DOHH2 (cell line): ENCODE measurements around the gene PGBD5.

Experiments used
- H3F3A ChIP-seq: fragments of 200-600 bp; sonication (generic), shearing (Covaris generic); 2 replicates; pipeline ENCODE4 v1.6.0; 2016; ENCODE audit warnings: antibody characterized with exemption, mild to moderate bottlenecking; ENCODE audit not compliant: control insufficient read depth, insufficient read depth
- H3K27ac ChIP-seq: fragments of 200-600 bp; sonication (generic); 2 replicates; pipeline ENCODE4 v1.5.1; 2014; ENCODE audit warnings: low read depth, mild to moderate bottlenecking, low read length, moderate library complexity
- H3K27me3 ChIP-seq: fragments of 200-600 bp; sonication (generic); 2 replicates; pipeline ENCODE4 v1.6.1; 2014; ENCODE audit warnings: mild to moderate bottlenecking, low read length, mixed read lengths; ENCODE audit not compliant: control insufficient read depth
- H3K36me3 ChIP-seq: fragments of 200-600 bp; sonication (generic); 2 replicates; pipeline ENCODE4 v1.6.1; 2014; ENCODE audit warnings: mild to moderate bottlenecking, low read length, moderate library complexity, mixed read lengths; ENCODE audit not compliant: control insufficient read depth
- H3K4me1 ChIP-seq: fragments of 200-600 bp; sonication (generic); 2 replicates; pipeline ENCODE4 v1.6.1; 2014; ENCODE audit warnings: mild to moderate bottlenecking, low read length, mixed read lengths; ENCODE audit not compliant: control insufficient read depth
- H3K4me2 ChIP-seq: fragments of 200-600 bp; sonication (generic); 2 replicates; pipeline ENCODE4 v1.6.0; 2014; ENCODE audit warnings: mild to moderate bottlenecking, low read length, moderate library complexity
- H3K4me3 ChIP-seq: fragments of 200-600 bp; sonication (generic); 2 replicates; pipeline ENCODE4 v1.5.1; 2014; ENCODE audit warnings: mild to moderate bottlenecking, low read length, mixed read lengths
- H3K79me2 ChIP-seq: fragments of 200-600 bp; sonication (generic); 2 replicates; pipeline ENCODE4 v1.6.1; 2014; ENCODE audit warnings: mild to moderate bottlenecking, low read length, mixed read lengths; ENCODE audit not compliant: control insufficient read depth
- H3K9me2 ChIP-seq: fragments of 200-600 bp; sonication (generic); replicated peaks from 2 replicates; pipeline ENCODE4 v1.6.1; 2014; ENCODE audit warnings: mild to moderate bottlenecking, low read length, mixed read lengths; ENCODE audit not compliant: control insufficient read depth
- H3K9me3 ChIP-seq: fragments of 200-600 bp; sonication (generic); 2 replicates; pipeline ENCODE4 v1.6.1; 2014; ENCODE audit warnings: antibody characterized with exemption, low read length, mixed read lengths; ENCODE audit not compliant: control insufficient read depth, insufficient read depth
- H4K20me1 ChIP-seq: fragments of 200-600 bp; sonication (generic); 2 replicates; pipeline ENCODE4 v1.6.0; 2014; ENCODE audit warnings: low read depth, mild to moderate bottlenecking, antibody characterized with exemption, low read length, moderate library complexity; ENCODE audit not compliant: control insufficient read depth, insufficient read depth
- EZH2phosphoT487 ChIP-seq: fragments of 200-600 bp; sonication (generic); IDR thresholded peaks from 2 replicates; pipeline ENCODE4 v1.6.1; 2017; ENCODE audit warnings: borderline replicate concordance, mild to moderate bottlenecking, antibody characterized with exemption, low read length, moderate library complexity, mixed read lengths
- TF ChIP-seq, protein P1 (sequence below): fragments of 200-600 bp; sonication (generic); IDR thresholded peaks from one replicate; pipeline ENCODE4 v1.5.1; 2014; ENCODE audit warnings: antibody characterized with exemption, mild to moderate bottlenecking, low read depth, low read length; ENCODE audit not compliant: poor library complexity, severe bottlenecking

The PGBD5 gene

GRCh38 chr1:230425252-230426091 lies 660 bp downstream of the PGBD5 start:
- Histone ChIP-seq H3K27ac (no peak overlapping the region), H3K27me3 (peaks cover 31% of the 10 kb centered on the region), H3K4me3 (no peak overlapping the region)

DNA sequence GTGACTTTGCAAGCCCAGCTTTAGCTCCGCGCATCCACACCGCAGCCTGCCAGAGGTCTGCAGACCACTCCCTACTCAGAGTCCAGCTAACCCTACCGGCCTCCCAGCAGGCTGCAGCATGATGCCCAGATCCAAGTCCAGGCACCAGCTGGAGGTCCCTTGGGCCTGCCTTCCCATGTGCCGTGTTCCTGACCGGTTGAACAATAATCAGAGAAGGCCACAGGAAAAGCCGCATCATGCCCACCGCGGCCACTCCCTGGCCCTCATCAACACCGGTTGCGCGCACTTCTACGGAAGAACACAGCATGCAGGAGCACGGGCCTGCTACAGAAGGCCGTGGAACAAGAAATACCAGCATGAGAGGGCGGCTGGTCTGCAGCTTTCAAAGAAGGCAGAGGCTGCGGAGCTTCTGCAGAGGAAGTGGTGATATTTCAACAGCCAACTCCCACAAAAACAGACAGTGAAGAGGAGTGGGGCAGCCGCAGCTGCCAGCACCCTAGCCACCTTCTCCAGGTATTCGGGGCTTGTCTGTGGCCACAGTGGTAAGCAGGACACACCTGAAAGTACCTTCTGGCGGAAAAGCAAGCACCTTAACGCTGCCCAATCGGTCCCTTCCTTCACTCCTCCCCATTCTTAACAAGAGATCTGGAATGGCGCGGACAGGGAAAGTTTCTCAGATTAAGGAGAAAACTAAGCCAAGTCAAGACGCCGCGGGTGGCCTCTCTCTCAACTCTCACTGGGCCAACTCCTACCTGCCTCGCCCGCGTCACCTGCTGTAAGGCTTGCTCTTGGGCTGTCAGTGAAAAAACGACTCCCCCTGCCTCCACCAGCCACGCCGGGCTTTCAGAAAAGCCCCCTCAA lies 1.5 kb downstream of the PGBD5 start:
- H3K4me3 ChIP-seq = no peak overlapping the region
- H3K27ac ChIP-seq = no peak overlapping the region
- H3K9me3 ChIP-seq = no peaks in the 10 kb centered on the region
- H3K79me2 ChIP-seq = no peaks in the 10 kb centered on the region
- no peaks in the 10 kb centered on the region for H3K9me2 ChIP-seq
- TF ChIP-seq EZH2phosphoT487 = no peak
- no peak overlapping the region for H3K4me2 ChIP-seq
- no peaks in the 10 kb centered on the region for H4K20me1 ChIP-seq
- H3F3A ChIP-seq = no peaks in the 10 kb centered on the region
- H3K36me3 ChIP-seq = no peaks in the 10 kb centered on the region
- H3K27me3 ChIP-seq = peaks cover 31% of the 10 kb centered on the region
- no peaks in the 10 kb centered on the region for H3K4me1 ChIP-seq

More at GRCh38 chr1:230425252-230426091, 660 bp downstream of the PGBD5 start:
- H3F3A ChIP-seq = no peaks in the 10 kb centered on the region
- H3K4me2 ChIP-seq = no peak overlapping the region
- no peaks in the 10 kb centered on the region for H3K9me3 ChIP-seq
- no peaks in the 10 kb centered on the region for H3K4me1 ChIP-seq
- H4K20me1 ChIP-seq = no peaks in the 10 kb centered on the region
- H3K79me2 ChIP-seq = no peaks in the 10 kb centered on the region
- no peak for TF ChIP-seq EZH2phosphoT487
- TF ChIP-seq, protein P1, sequence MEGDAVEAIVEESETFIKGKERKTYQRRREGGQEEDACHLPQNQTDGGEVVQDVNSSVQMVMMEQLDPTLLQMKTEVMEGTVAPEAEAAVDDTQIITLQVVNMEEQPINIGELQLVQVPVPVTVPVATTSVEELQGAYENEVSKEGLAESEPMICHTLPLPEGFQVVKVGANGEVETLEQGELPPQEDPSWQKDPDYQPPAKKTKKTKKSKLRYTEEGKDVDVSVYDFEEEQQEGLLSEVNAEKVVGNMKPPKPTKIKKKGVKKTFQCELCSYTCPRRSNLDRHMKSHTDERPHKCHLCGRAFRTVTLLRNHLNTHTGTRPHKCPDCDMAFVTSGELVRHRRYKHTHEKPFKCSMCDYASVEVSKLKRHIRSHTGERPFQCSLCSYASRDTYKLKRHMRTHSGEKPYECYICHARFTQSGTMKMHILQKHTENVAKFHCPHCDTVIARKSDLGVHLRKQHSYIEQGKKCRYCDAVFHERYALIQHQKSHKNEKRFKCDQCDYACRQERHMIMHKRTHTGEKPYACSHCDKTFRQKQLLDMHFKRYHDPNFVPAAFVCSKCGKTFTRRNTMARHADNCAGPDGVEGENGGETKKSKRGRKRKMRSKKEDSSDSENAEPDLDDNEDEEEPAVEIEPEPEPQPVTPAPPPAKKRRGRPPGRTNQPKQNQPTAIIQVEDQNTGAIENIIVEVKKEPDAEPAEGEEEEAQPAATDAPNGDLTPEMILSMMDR = no peak
- no peaks in the 10 kb centered on the region for H3K9me2 ChIP-seq
- H3K36me3 ChIP-seq = no peaks in the 10 kb centered on the region

DNA sequence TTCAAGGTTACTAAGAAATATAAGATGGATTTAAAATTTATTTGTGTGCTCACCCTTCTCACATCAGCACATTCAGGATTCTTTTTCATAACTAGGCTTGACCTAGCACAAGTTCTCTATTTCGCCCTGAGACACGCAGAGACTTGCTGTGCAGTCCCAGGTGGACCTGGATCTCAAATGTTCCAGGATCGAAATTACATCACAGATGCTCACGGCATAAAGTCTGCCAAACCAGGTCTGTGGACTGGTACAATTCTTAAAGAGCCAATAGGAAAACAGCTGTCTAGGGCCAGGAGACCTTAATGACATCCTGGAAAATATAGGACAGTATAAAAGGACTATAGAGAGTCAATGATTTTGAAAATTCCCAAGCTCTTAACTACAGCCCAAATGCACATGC lies 2.2 kb downstream of the PGBD5 start:
- no peak overlapping the region for H3K27ac ChIP-seq
- no peaks in the 10 kb centered on the region for H4K20me1 ChIP-seq
- no peaks in the 10 kb centered on the region for H3K36me3 ChIP-seq
- no peaks in the 10 kb centered on the region for H3K9me3 ChIP-seq
- H3K27me3 ChIP-seq = peaks cover 31% of the 10 kb centered on the region
- H3K79me2 ChIP-seq = no peaks in the 10 kb centered on the region
- H3K4me3 ChIP-seq = no peak overlapping the region
- H3K4me2 ChIP-seq = no peak overlapping the region
- H3K9me2 ChIP-seq = no peaks in the 10 kb centered on the region
- TF ChIP-seq, protein P1 = no peak
- 0 out of 2 replicates have a peak, but pooled peaks have one; percentile 17 for TF ChIP-seq EZH2phosphoT487
- no peaks in the 10 kb centered on the region for H3F3A ChIP-seq
- H3K4me1 ChIP-seq = no peaks in the 10 kb centered on the region
